A673 (cell line): ENCODE measurements around the gene G6PC1. TPM values are rescaled to one million over a fixed set of nuclear protein-coding genes. Genes with fewer than 3 reads are reported as not detected.
"Not testable (repeated sequence)": the region's sequence is repeated elsewhere in the genome, so short reads cannot be mapped to it uniquely, and the experiment has no call there.

ENCODE experiments used
- BruUV-seq: library from RNA; stranded (reverse); fragments of 400-500 nt; replicated peaks from 2 replicates; lab custom pipeline; 2021; lab: Mats Ljungman, UMichigan
- CTCF ChIA-PET: fragments of 300-600 bp; sonication (Branson Sonifier 250); formaldehyde crosslinking; loops from one replicate; lab custom pipeline; 2022; ENCODE audit warnings: antibody characterized with exemption; lab: Charles Lee
- POLR2A ChIA-PET: fragments of 300-600 bp; sonication (Branson Sonifier 250); formaldehyde crosslinking; loops from one replicate; lab custom pipeline; 2022; ENCODE audit warnings: antibody characterized with exemption; ENCODE audit not compliant: low non-redundant PET; lab: Charles Lee
- DNase-seq: peaks from one replicate; pipeline ENCODE4 v3.0.0-alpha.2; 2015; ENCODE audit warnings: low spot score
- H3K27ac ChIP-seq: fragments of 200-600 bp; sonication (generic); 2 replicates; pipeline ENCODE4 v1.5.1; 2016; ENCODE audit warnings: mixed run types, low read depth, mild to moderate bottlenecking, mixed read lengths, antibody characterized with exemption, low read length; ENCODE audit not compliant: poor library complexity, severe bottlenecking
- H3K27me3 ChIP-seq: fragments of 200-600 bp; sonication (generic); replicated peaks from 2 replicates; pipeline ENCODE4 v1.6.1; 2017; ENCODE audit warnings: mixed run types, low read depth, mild to moderate bottlenecking, mixed read lengths, antibody characterized with exemption, low read length; ENCODE audit not compliant: insufficient read depth, poor library complexity
- H3K36me3 ChIP-seq: fragments of 200-600 bp; sonication (generic); 2 replicates; pipeline ENCODE4 v1.6.1; 2016; ENCODE audit warnings: mixed run types, mild to moderate bottlenecking, mixed read lengths, antibody characterized with exemption, low read length; ENCODE audit not compliant: insufficient read depth, poor library complexity, severe bottlenecking
- H3K4me1 ChIP-seq: fragments of 200-600 bp; sonication (generic); 2 replicates; pipeline ENCODE4 v1.6.1; 2017; ENCODE audit warnings: mixed run types, mild to moderate bottlenecking, mixed read lengths, antibody characterized with exemption, low read length; ENCODE audit not compliant: insufficient read depth, poor library complexity, severe bottlenecking
- H3K4me3 ChIP-seq: fragments of 200-600 bp; sonication (generic); 2 replicates; pipeline ENCODE4 v1.5.1; 2016; ENCODE audit warnings: low read depth, mixed run types, mild to moderate bottlenecking, mixed read lengths, low read length; ENCODE audit not compliant: poor library complexity, severe bottlenecking
- H3K9me3 ChIP-seq: fragments of 200-600 bp; sonication (generic); 2 replicates; pipeline ENCODE4 v1.6.1; 2016; ENCODE audit warnings: mixed run types, low read depth, mild to moderate bottlenecking, mixed read lengths, antibody characterized with exemption, low read length; ENCODE audit not compliant: poor library complexity, severe bottlenecking
- CTCF ChIP-seq: fragments of 300-800, 200-600 bp; sonication (generic); conservative IDR thresholded peaks from 2 replicates; pipeline ENCODE4 v1.5.1; 2017; ENCODE audit warnings: low read depth, mild to moderate bottlenecking, antibody characterized with exemption, low read length, moderate library complexity, mixed read lengths
- EZH2 ChIP-seq: fragments of 200-600 bp; sonication (generic); IDR thresholded peaks from 2 replicates; pipeline ENCODE4 v1.6.1; 2017; ENCODE audit warnings: borderline replicate concordance, low read depth, mild to moderate bottlenecking, mixed read lengths, antibody characterized with exemption, low read length; ENCODE audit not compliant: poor library complexity, severe bottlenecking
- intact Hi-C: fragments of 100-400 bp; cut with micrococcal nuclease; formaldehyde crosslinking; loops from one replicate; pipeline ENCODE4 v1.10.0; 2022; ENCODE audit not compliant: unreplicated experiment
- total RNA-seq: library from RNA; stranded (reverse); gene quantifications from 2 replicates; pipeline ENCODE4 v1.2.3, GENCODE V29; 2021

The G6PC1 gene
- total RNA-seq, 1 experiment from 2014 or later, result not detected

- CTCF ChIA-PET, H3K9me3 ChIP-seq, H3K27me3 ChIP-seq, H3K36me3 ChIP-seq, H3K4me1 ChIP-seq, POLR2A ChIA-PET, BruUV-seq, DNase-seq, intact Hi-C loops, H3K4me3 ChIP-seq, H3K27ac ChIP-seq: not testable (repeated sequence)
These were observed 16.0 kb downstream of the G6PC1 start for GRCh38 chr17:42916388-42917235.

GRCh38 chr17:42917236-42917603 lies 16.6 kb downstream of the G6PC1 start:
- H3K9me3 ChIP-seq, result no peaks in the 10 kb centered on the region
- no peaks in the 10 kb centered on the region for H3K4me1 ChIP-seq
- ChIA-PET CTCF (no interaction called here), POLR2A (no interaction called here)
- intact Hi-C loops, result no loop called here
- H3K36me3 ChIP-seq, result no peaks in the 10 kb centered on the region
- H3K4me3 ChIP-seq, result no peak overlapping the region
- H3K27ac ChIP-seq, result no peak overlapping the region
- no TSS peak for BruUV-seq
- no peaks in the 10 kb centered on the region for H3K27me3 ChIP-seq
- TF ChIP-seq EZH2 (no peak), CTCF (no peak)
- DNase-seq, result peak; percentile 8

GRCh38 chr17:42918902-42919521 lies 18.4 kb downstream of the G6PC1 start:
- no peaks in the 10 kb centered on the region for H3K9me3 ChIP-seq
- ChIA-PET POLR2A (interaction anchor here (0.6 kb wide), 1 partner anchor 104 kb away, joined by 7 read pairs; no protein-coding TSS in a partner anchor), CTCF (interaction anchor here (0.7 kb wide), 1 partner anchor 199 kb away, joined by 5 read pairs; no protein-coding TSS in a partner anchor)
- H3K27me3 ChIP-seq, result no peaks in the 10 kb centered on the region
- no peak overlapping the region for H3K27ac ChIP-seq
- no peak overlapping the region for H3K4me3 ChIP-seq
- no peaks in the 10 kb centered on the region for H3K36me3 ChIP-seq
- DNase-seq, result no peak
- H3K4me1 ChIP-seq, result no peaks in the 10 kb centered on the region
- intact Hi-C loops, result no loop called here
- no TSS peak for BruUV-seq
- TF ChIP-seq CTCF (no peak), EZH2 (no peak)

GRCh38 chr17:42919522-42920077 lies 19.0 kb downstream of the G6PC1 start:
- not testable (repeated sequence) for H3K9me3 ChIP-seq, H3K27ac ChIP-seq, BruUV-seq

More at GRCh38 chr17:42919522-42920077, 19.0 kb downstream of the G6PC1 start:
- H3K27me3 ChIP-seq, H3K36me3 ChIP-seq, CTCF ChIA-PET, intact Hi-C loops, H3K4me1 ChIP-seq, H3K4me3 ChIP-seq, DNase-seq: not testable (repeated sequence)
- POLR2A ChIA-PET, result interaction anchor here (0.6 kb wide), 1 partner anchor 105 kb away, joined by 7 read pairs; no protein-coding TSS in a partner anchor
